Stimulated activated CD4-positive, alpha-beta T cell treated with anti-CD3 and anti-CD28 coated beads, Interleukin-2, amount 100 ng/mL, for 4 hours (primary cell): Measurements from ENCODE around the gene GPANK1.
"Not testable (repeated sequence)": the region's sequence is repeated elsewhere in the genome, so short reads cannot be mapped to it uniquely, and the experiment has no call there.

Experiments used
- DNase-seq: peaks from one replicate; pipeline ENCODE4 v3.0.0-alpha.2; 2020; ENCODE audit warnings: low read depth

Gene GPANK1

GRCh38 chr6:31664790-31665500 lies at the start of gene GPANK1:
Gene GPANK1 (minus strand): TSS chr6:31664997. CDS start chr6:31664478, 519 bp downstream.
- DNase-seq, result peak; percentile 84

DNA sequence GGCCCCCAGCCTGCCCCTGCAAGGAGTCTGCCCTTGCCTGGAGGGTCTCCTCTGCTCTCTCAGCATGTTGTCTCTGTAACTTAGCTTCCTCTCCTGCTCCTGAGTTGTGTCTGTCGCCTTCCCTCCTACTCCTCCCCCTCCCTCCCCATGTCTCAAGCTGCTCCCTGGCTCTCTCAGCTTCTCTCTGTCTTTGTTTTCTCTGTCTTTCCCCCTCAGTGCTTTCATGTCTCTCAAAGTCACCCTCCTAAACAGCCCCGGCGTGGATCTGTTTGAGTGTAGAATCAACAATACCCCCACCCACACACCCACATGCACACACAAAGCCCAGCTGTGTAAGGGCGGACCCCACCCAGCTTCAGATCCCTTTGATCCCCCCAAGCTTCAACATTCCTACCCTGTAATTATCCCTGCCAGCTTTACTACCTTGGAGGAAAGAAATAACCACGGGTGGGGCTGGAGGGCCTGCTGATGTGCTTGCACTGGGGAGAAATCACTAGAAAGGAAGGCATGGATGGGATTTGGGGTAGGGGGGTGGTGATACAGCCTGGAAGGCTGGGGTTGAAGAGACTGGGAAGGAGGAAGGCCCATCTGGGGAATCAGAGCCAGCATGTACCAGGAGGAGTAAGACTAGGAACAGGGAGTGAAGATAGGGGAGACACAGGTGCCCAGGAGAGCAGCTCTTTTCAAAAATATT lies 49.3 kb upstream of the GPANK1 start:
- DNase-seq, result no peak

- DNase-seq, result no peak
These were observed 48.7 kb upstream of the GPANK1 start for GRCh38 chr6:31713465-31713864.

GRCh38 chr6:31712296-31712695 lies 47.5 kb upstream of the GPANK1 start:
- no peak for DNase-seq

- DNase-seq, result no peak
These were observed 46.4 kb upstream of the GPANK1 start for GRCh38 chr6:31711233-31711632.

GRCh38 chr6:31710523-31711219 lies 45.9 kb upstream of the GPANK1 start:
- no peak for DNase-seq

DNA sequence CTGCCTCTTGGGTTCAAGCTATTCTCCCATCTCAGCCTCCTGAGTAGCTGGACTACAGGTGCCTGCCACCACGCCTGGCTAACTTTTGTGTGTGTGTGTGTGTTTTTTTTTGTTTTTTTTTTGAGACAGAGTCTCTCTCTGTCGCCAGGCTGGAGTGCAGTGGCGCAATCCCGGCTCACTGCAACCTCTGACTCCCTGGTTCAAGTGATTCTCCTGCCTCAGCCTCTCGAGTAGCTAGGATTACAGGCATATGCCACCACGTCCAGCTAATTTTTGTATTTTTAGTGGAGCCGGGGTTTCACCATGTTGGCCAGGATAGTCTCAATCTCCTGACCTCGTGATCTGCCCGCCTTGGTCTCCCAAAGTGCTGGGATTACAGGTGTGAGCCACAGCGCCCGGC lies 44.4 kb upstream of the GPANK1 start:
- not testable (repeated sequence) for DNase-seq

DNA sequence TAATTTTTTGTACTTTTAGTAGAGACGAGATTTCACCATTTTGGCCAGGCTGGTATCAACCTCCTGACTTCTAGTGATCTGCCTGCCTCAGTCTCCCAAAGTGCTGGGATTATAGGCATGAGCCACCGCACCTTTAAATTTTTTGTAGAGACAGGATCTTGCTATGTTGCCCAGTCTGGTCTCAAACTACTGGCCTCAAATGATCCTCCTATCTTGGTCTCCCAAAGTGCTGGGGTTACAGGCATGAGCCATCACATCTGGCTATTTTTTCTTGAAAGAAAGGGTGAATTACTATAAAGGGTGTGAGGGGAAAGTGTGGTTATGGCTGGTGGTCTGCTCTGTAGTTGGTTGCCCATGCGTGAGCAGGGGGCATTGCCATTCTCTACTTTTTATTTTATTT lies 43.4 kb upstream of the GPANK1 start:
- DNase-seq, result no peak

DNA sequence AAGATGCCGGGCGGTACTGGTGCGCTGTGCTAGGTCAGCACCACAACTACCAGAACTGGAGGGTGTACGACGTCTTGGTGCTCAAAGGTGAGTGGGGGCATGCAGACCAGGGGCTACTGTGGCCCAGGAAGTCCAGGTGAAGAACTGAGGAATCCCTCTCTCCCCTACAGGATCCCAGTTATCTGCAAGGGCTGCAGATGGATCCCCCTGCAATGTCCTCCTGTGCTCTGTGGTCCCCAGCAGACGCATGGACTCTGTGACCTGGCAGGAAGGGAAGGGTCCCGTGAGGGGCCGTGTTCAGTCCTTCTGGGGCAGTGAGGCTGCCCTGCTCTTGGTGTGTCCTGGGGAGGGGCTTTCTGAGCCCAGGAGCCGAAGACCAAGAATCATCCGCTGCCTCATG lies 42.9 kb upstream of the GPANK1 start:
- no peak for DNase-seq

DNA sequence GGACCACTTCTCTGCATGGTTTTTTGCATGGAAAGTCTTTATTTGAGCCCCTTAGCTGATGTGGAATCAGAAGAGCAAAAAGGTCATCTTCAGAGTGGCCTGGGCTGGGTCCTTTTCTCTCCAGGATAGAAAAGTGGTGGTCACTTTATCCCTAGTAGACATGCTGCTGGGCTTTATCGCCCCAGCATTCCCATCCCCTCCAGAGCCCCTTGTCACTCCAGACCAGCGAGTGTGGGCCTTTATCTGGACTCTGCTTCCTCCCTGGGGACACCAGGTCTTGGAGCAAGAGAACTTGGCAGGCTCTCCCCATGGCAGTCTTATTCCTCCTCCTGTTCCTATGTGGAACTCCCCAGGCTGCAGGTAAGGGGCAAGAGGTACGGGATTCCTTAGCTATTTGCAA lies 41.8 kb upstream of the GPANK1 start, which contains the start of gene LY6G6F:
Gene LY6G6F (plus strand): TSS at position 268 of the 400 bp plus-strand sequence. CDS start 41 bp downstream, at position 309.
- no peak for DNase-seq

DNA sequence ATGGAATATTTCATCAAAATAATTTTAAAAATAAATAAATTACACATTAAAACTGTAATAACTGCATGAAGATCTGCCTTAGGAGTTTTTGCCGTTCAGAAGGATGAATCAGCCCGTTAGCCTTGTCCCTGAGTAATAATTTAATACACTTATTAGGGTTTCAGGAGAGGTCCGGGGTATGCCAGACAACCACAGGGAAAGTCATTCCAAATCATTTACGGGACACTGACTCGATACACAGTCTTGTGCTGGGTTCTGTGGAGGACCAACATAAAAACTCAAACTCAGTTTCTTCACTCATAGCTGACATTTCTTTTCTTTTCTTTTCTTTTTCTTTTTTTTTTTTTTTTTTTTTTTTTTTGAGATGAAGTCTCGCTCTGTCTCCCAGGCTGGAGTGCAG lies 41.1 kb upstream of the GPANK1 start:
- DNase-seq, result no peak

- peak; percentile 96 for DNase-seq
These were observed 38.3 kb upstream of the GPANK1 start, which contains the start of gene ABHD16A for GRCh38 chr6:31702819-31703716. Gene ABHD16A (minus strand): TSS chr6:31703324. CDS start chr6:31703281, 43 bp downstream.

DNA sequence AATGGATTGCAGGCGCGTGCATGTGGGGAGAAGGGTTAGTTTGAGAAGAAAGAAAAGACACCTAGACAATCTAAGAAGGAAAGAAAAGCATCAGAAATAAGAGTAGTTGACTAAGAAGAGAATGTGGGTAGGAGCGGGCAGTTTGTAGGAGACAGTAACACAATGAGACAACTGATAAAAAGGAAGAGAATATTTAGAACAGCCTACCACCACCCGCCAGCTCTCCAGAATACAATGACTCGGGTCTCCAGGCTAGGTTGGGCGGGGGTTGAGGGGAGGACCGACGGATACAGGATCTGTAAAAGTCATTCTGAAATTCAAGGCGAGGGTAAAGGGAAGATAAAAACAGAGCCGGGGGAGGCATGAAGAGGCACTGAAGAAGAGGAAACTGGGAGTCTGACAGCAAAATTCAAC lies 37.6 kb upstream of the GPANK1 start:
- no peak for DNase-seq

DNA sequence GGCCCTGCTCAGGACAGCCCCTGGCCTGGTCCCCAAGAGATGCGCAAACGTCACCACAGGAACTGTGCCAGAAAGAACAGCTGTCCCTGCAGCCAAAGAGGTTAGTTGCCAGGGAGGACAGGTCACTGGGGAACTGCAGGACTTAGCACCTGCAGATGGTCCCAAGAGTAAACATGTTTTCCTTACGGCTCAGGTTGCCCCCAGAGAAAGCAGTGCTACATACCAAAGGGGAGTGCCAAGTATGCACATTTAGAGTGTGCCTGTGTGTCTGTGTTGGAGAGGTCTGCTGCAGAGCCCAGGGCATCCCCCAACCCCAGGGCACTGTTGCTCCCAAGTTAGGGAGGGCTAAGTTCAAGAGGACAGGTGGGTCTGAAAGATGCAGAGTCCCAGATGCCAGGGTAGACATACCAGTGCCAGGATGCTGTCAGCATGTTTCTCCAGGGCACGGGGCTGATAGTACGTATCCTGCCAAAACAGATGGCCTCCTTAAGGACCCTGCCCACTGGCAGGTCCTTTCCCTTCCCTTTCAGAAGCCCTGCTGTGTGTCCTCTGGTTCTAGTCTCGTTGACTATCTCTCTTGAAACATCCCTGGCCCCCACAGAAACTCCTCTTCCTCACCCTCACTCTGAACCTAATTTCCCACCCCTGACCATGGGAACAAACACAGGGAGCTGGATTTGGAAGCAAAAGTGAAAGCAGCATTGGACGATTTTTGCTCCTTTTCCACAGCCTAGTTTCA lies 37.0 kb upstream of the GPANK1 start:
- DNase-seq, result no peak

DNA sequence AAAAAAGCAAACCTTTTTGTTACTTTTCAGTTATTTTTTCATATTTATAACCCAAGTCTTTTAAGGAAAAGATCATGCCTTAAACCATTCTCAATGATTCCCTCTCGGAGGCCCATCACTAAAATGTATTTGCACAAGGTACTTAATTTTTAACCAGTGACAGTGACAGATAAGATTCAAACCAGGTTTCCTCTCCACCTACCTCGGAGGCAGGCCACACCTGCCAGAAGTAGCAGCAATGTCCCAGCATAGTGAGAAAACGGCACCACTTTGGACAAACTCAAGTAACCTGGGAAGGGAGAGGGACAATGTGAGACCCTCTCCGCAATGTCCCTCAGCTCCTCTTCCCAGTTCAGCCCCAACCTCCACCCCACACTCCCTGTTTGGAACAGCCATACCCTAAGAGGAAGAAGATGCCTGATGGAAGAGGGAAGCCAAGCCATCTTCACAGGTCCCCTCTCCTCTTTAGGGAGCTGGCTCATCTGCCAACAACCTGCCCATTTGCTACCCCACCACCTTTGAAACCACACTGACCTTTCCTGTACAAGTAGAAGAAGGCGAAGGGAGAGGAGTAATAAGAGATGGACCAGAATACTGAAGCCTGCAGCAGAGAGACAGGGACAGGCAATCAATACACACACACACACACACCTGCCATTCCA lies 36.1 kb upstream of the GPANK1 start:
- no peak for DNase-seq

DNA sequence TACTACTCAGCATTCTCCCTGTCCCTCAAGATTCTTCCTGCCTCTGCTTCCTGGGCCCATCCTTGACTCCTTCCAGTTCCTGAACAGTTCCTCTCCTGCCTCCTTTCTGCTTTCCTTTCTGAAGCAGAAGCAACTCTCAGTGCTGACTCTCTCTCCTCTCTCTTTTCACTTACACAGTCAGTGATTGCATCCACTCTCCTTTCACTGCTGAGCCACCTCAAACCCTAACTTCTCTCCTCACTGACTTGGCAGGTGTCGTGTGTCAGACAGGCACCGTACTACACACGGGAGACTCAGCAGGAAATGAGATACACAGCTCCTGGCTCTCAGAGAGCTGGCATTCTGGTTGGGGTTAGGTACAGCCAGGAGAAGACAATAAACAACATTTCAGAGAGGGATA lies 32.8 kb upstream of the GPANK1 start:
- no peak for DNase-seq

- no peak for DNase-seq
These were observed 28.7 kb upstream of the GPANK1 start for GRCh38 chr6:31693535-31693934.

DNA sequence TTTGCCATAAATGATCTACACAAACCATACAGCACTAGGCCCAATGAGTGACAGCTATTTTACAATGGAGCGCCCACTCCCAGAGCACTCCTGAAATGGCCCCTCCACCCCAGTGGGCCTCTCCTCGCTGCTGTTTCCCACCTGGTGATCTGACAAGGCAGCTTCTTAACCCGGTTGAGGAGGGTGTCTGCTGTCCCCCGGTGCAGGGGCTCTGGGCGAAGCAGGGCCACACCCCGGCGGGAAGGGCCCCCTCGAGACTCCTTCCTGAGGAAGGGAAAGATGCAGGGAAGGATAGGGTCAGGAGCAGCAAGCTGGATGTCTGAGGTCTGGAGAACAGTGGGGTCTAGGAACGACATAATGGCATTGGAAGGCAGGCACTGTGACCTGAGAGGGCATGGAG lies 28.1 kb upstream of the GPANK1 start:
- no peak for DNase-seq

GRCh38 chr6:31692353-31692752 lies 27.6 kb upstream of the GPANK1 start:
- no peak for DNase-seq

DNA sequence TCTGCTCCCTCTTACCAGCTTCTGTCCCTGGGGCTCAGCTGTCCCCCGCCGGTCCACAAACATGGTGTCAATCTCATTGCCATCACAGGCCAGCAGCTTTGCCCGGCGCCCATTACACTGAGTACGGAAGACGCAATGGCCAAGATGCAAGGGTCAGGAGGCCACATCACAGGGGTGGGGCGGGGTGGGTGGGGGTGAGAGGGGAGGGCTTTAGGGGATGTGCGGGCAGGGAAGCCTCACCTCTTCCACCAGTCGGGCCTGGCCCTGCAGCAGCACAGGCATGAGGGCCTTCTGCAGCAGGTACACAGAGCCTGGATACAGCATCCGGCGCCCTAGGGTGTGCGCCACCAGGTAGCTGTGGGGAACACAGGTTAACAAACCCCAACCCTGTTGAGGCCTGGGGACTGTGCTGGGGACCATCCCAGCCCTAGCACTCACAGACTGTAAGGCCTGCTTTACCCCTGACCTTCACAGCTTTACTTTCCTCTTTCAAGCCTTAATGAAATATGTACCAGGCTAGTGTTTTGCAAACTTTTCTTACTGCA lies 26.8 kb upstream of the GPANK1 start:
- DNase-seq, result no peak
